H1 (cell line): ENCODE results near the gene AVPR1B.

ENCODE experiments used
- CREB1 ChIP-seq: IDR thresholded peaks from 2 replicates; pipeline ENCODE4 v1.6.1; 2012; ENCODE audit warnings: inconsistent platforms
- CTCF ChIP-seq, 3 experiments: IDR thresholded peaks; 1 replicate in 2 of 3; 2 replicates in 1 of 3; pipeline versions ENCODE4 v1.5.1 to v1.6.1; 2011; ENCODE audit warnings: low read length in 3 of 3, mild to moderate bottlenecking in 3 of 3, inconsistent platforms in 2 of 3, low read depth in 1 of 3, moderate library complexity in 1 of 3; ENCODE audit not compliant: insufficient read depth in 1 of 3; ENCODE audit errors: control extremely low read depth in 1 of 3
- EZH2 ChIP-seq: fragments of 200-600 bp; sonication (generic); IDR thresholded peaks from 2 replicates; pipeline ENCODE4 v1.7.1; 2012; ENCODE audit warnings: low read depth, mild to moderate bottlenecking, moderate library complexity, low read length, inconsistent platforms; ENCODE audit not compliant: severe bottlenecking
- FOSL1 ChIP-seq: IDR thresholded peaks from 2 replicates; pipeline ENCODE4 v1.6.1; 2011; ENCODE audit warnings: mild to moderate bottlenecking, low read depth, low read length, moderate library complexity; ENCODE audit not compliant: insufficient read depth
- KDM4A ChIP-seq: IDR thresholded peaks from one replicate; pipeline ENCODE4 v1.7.1; 2012; ENCODE audit warnings: low read depth, mild to moderate bottlenecking, moderate library complexity, low read length, inconsistent platforms; ENCODE audit not compliant: severe bottlenecking
- POLR2A ChIP-seq, 2 experiments: IDR thresholded peaks; 1 replicate in 1 of 2; 2 replicates in 1 of 2; pipeline ENCODE4 v1.6.1; 2011; ENCODE audit warnings: low read depth in 2 of 2, low read length in 2 of 2, mild to moderate bottlenecking in 2 of 2; ENCODE audit errors: control extremely low read depth in 1 of 2
- POLR2AphosphoS5 ChIP-seq: IDR thresholded peaks from 2 replicates; pipeline ENCODE4 v1.6.1; 2011; ENCODE audit warnings: low read depth, low read length
- SIN3A ChIP-seq, 2 experiments: IDR thresholded peaks in 1 of 2; conservative IDR thresholded peaks in 1 of 2; 2 replicates each; pipeline ENCODE4 v1.6.1; 2011 to 2012; ENCODE audit warnings: low read length in 2 of 2, improper control_type of control experiment in 1 of 2, low read depth in 1 of 2, mild to moderate bottlenecking in 1 of 2
- SP4 ChIP-seq: IDR thresholded peaks from 2 replicates; pipeline ENCODE4 v1.6.1; 2012; ENCODE audit warnings: low read length, inconsistent platforms
- TAF1 ChIP-seq: IDR thresholded peaks from 2 replicates; pipeline ENCODE4 v1.6.1; 2011; ENCODE audit warnings: mild to moderate bottlenecking, low read depth, low read length
- YY1 ChIP-seq: IDR thresholded peaks from 2 replicates; pipeline ENCODE4 v1.6.1; 2011; ENCODE audit warnings: low read depth, mild to moderate bottlenecking, low read length

GRCh38 chr1:206097381-206097780, 19.8 kb downstream of the AVPR1B start:
- TF ChIP-seq KDM4A (no peak), POLR2AphosphoS5 (no peak), FOSL1 (no peak), CREB1 (no peak), CTCF (IDR thresholded peaks at IDR 0.05; ENCODE audit: control extremely low read depth in 1 of 3, insufficient read depth in 1 of 3, low read depth in 1 of 3, low read length in 3 of 3) (no peak), EZH2 (no peak), YY1 (no peak), SP4 (no peak), POLR2A (IDR thresholded peaks at IDR 0.05; ENCODE audit: control extremely low read depth in 1 of 2, low read depth in 2 of 2, low read length in 2 of 2) (no peak), TAF1 (no peak), SIN3A (conservative IDR thresholded peaks at IDR 0.05 in 1 of 2, IDR thresholded peaks at IDR 0.05 in 1 of 2; ENCODE audit: low read depth in 1 of 2, low read length in 2 of 2) (no peak)
